ENCODE results near the gene LIN7A. TPM values are rescaled to one million over a fixed set of nuclear protein-coding genes. Genes with fewer than 3 reads are reported as not detected.

Gene LIN7A
- total RNA-seq, 4 donors from 2014 or later = 6.6 to 50.6 (median 11.9) TPM

DNA sequence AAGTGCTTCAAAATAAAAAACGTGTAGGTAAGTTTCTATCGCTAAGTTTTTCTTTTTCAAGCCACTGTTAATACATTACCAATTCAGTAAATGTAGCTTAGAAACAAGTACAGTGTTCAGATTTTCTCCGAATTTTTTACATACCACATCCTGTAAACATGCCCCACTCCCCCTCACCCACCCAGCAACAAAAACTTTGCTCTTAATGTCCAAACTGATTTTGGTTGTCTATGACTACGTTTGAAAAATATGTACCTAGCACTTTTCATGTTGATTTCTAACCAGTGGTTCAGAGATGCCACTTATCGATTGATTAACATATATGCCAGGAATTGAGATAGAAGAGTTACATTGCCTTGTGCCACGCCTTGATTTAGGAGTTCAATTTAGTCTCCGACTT is 663 bp upstream of the LIN7A start:
- TF ChIP-seq POLR2A (IDR thresholded peaks at IDR 0.05) (no peak), EP300 (IDR thresholded peaks at IDR 0.05) (no peak), POLR2AphosphoS5 (IDR thresholded peaks at IDR 0.05) (no peak)
- TF ChIP-seq, protein P1, sequence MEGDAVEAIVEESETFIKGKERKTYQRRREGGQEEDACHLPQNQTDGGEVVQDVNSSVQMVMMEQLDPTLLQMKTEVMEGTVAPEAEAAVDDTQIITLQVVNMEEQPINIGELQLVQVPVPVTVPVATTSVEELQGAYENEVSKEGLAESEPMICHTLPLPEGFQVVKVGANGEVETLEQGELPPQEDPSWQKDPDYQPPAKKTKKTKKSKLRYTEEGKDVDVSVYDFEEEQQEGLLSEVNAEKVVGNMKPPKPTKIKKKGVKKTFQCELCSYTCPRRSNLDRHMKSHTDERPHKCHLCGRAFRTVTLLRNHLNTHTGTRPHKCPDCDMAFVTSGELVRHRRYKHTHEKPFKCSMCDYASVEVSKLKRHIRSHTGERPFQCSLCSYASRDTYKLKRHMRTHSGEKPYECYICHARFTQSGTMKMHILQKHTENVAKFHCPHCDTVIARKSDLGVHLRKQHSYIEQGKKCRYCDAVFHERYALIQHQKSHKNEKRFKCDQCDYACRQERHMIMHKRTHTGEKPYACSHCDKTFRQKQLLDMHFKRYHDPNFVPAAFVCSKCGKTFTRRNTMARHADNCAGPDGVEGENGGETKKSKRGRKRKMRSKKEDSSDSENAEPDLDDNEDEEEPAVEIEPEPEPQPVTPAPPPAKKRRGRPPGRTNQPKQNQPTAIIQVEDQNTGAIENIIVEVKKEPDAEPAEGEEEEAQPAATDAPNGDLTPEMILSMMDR (IDR thresholded peaks at IDR 0.05) = no peak
- ATAC-seq = no peak
- Histone ChIP-seq H3K27ac (no peak overlapping the region), H3K27me3 (peaks cover 6% of the 10 kb centered on the region), H3K36me3 (no peaks in the 10 kb centered on the region), H3K4me1 (peaks cover 0 to 16% (median 0%) of the 10 kb centered on the region in 3 donors), H3K9me3 (no peaks in the 10 kb centered on the region), H3K4me3 (no peak overlapping the region)
- WGBS, 2 donors (ENCODE audit: low coverage in 1 of 2) = 74 to 77% methylated on average over 7 of the region's 7 CpGs

DNA sequence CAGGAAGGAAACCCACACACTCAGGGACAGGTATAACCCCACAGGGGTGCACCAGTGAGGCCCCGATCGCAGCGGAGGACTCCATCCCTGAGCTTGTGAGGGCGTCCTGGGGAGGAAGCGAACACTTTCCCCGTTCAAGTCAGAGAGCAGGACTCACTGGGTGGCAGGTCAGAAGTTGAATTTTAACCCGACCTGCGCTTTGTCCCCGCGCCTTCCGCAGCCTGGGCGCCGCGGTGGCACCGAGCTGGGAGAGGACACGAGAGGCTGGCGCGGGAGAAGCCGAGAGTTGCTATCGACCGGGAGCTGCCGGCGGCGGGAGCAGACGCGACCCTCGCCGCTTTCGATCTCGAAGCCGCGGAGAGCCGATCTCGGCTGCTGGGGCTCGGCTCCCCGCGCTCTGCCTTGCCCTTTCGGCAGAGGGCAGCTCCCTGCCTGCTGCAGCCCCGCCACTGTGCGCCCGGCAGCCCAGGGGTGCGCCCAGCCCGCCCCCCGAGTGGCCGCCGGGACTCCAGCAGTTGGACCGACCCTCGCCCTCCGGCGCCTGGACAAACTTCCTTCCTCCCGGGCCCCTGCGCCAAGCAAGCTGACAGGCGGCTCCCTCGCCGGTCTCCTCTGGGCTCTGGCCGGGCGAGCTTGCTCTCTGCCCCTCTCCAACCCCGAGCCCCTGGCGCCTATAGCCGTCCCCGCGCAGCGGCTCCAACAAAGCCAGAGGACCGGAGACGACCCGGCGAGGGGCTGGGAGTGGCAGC is 918 bp downstream of the LIN7A start:
- no peaks in the 10 kb centered on the region for H3K9me3 ChIP-seq
- no peaks in the 10 kb centered on the region for H3K36me3 ChIP-seq
- peak; percentile 67 for ATAC-seq
- 0% methylated on average over 2 to 6 of the region's 67 CpGs for WGBS, 2 donors (ENCODE audit: low coverage in 1 of 2)
- H3K27ac ChIP-seq = peak overlapping the region; percentile 9 to 85 (median 77)
- peak overlapping the region; percentile 66 to 78 for H3K4me3 ChIP-seq
- TF ChIP-seq, protein P1 (IDR thresholded peaks at IDR 0.05) = peak in 1 of 4 experiments; percentile 13
- no peak for TF ChIP-seq POLR2AphosphoS5 (IDR thresholded peaks at IDR 0.05)
- H3K27me3 ChIP-seq = peaks cover 6% of the 10 kb centered on the region
- peaks cover 0 to 16% (median 0%) of the 10 kb centered on the region in 3 donors for H3K4me1 ChIP-seq

DNA sequence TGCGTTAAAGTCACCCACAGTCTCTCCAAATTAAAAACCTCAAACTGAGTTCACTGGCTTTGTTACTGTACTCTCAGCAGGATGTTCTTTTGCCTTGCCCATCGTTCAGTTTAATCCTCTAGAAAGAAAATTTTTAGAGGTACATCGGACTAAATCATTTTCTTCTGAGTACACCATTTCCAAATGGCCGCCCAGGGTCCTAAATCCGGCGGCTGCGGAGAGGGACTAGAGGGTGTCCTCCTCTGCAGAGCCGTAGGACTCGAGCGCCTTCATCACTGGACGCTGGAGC is 1.4 kb downstream of the LIN7A start:
- 3 to 25% methylated on average over 2 to 10 of the region's 11 CpGs for WGBS, 2 donors (ENCODE audit: low coverage in 1 of 2)
- Histone ChIP-seq H3K36me3 (no peaks in the 10 kb centered on the region), H3K9me3 (no peaks in the 10 kb centered on the region), H3K27ac (peak overlapping the region in 3 of 4 donors; percentile 71 to 85 (median 83)), H3K27me3 (peaks cover 6% of the 10 kb centered on the region), H3K4me3 (peak overlapping the region; percentile 66 to 78), H3K4me1 (peaks cover 0 to 16% (median 0%) of the 10 kb centered on the region in 3 donors)
- ATAC-seq = peak; percentile 16
- TF ChIP-seq POLR2AphosphoS5 (IDR thresholded peaks at IDR 0.05) = no peak
- TF ChIP-seq EP300 (IDR thresholded peaks at IDR 0.05) = no peak
- TF ChIP-seq, protein P1 (IDR thresholded peaks at IDR 0.05) = no peak
- no peak for TF ChIP-seq POLR2A (IDR thresholded peaks at IDR 0.05)

DNA sequence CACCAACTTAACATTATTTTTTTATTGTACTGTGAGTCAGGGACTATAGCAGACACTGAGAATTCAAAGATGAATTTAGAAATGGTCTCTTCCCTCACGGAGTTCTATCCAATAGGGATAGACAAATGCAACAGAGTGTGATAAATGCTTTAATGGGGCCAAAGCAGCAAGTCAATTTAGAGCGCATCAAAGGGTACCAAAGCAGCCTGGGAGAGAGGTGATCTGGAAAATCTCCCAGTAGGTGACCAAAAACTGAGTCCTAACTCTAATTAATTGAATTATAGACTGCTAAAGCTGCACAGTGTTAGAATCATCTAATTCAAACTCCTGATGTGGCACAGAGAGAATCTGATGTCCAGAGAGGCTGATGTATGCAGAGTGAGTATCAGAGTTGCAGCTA is 2.6 kb downstream of the LIN7A start:
- Histone ChIP-seq H3K9me3 (no peaks in the 10 kb centered on the region), H3K27ac (no peak overlapping the region)

More for the DNA sequence above, 2.6 kb downstream of the LIN7A start:
- peaks cover 6% of the 10 kb centered on the region for H3K27me3 ChIP-seq
- H3K4me1 ChIP-seq = peaks cover 0 to 16% (median 0%) of the 10 kb centered on the region in 3 donors
- TF ChIP-seq EP300 (IDR thresholded peaks at IDR 0.05) (no peak), POLR2AphosphoS5 (IDR thresholded peaks at IDR 0.05) (no peak), POLR2A (IDR thresholded peaks at IDR 0.05) (no peak)
- TF ChIP-seq, protein P1 (IDR thresholded peaks at IDR 0.05) = no peak
- ATAC-seq = no peak
- no peak overlapping the region for H3K4me3 ChIP-seq
- H3K36me3 ChIP-seq = no peaks in the 10 kb centered on the region
- WGBS, 2 donors (ENCODE audit: low coverage in 1 of 2) = 88% methylated on average over 2 of the region's 2 CpGs

Data from gastroesophageal sphincter (tissue), 4 donors.